Measurements from ENCODE around the gene GLIS1.

Gene GLIS1

DNA sequence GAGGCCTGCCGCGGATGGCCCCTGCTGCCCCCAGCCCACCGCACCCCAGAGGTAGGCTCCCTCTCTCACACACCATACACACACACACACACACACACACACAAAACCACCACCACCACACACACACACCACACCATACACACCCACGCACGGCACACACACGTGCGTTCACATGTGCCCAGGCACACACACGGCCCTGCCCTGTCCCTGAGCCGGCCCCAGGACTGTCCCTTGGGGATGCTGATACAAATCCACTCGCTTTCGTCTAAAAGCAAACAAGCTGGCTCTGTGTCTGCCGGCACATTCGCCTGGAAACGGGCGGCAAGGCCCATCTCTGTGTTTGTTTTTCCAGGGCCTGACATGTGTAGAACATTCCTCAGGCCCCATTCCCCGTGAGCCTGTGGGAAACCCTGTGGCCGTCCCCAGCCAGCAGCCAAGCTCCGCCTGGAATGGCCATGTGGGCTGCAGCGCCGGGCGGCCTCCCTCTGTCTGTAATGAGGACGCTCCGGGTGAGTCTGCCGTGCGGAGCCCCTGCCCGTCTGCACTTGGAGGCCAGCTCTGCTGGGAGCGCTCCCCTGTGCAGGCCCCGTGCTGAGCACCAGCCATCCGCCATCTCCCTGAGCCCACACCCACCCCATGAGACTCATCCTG lies 212.4 kb downstream of the GLIS1 start:
- H3K36me3 Mint-ChIP-seq, result no peaks in the 10 kb centered on the region
- no peaks in the 10 kb centered on the region for H3K4me1 Mint-ChIP-seq
- H3K27me3 Mint-ChIP-seq, result peaks cover under 1% of the 10 kb centered on the region
- DNase-seq, result no peak
- no peak overlapping the region for H3K27ac Mint-ChIP-seq
- H3K4me3 Mint-ChIP-seq, result no peak overlapping the region
- no peaks in the 10 kb centered on the region for H3K9me3 Mint-ChIP-seq
- CTCF ChIA-PET, result no interaction called here

DNA sequence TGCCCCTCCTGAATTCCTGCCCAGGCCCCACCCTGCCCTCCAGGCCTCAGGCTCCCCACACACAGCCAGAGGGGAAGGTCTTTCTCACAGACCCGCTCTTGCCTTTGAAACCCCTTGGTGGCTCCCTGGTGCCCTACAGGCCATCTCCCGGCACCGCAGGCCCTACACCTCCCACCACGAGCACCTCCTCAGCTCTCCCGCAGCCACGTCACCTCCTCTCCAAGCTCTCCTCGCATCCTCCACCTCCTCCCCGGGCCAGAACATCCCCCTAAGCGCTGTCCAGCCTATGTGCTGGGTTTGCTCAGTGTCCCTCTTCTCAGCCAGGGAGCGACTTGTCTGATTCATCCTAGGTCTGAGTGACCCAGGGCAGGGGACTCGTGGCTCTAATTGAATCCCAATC lies 213.4 kb downstream of the GLIS1 start:
- H3K36me3 Mint-ChIP-seq, result no peaks in the 10 kb centered on the region
- H3K27ac Mint-ChIP-seq, result no peak overlapping the region

DNA sequence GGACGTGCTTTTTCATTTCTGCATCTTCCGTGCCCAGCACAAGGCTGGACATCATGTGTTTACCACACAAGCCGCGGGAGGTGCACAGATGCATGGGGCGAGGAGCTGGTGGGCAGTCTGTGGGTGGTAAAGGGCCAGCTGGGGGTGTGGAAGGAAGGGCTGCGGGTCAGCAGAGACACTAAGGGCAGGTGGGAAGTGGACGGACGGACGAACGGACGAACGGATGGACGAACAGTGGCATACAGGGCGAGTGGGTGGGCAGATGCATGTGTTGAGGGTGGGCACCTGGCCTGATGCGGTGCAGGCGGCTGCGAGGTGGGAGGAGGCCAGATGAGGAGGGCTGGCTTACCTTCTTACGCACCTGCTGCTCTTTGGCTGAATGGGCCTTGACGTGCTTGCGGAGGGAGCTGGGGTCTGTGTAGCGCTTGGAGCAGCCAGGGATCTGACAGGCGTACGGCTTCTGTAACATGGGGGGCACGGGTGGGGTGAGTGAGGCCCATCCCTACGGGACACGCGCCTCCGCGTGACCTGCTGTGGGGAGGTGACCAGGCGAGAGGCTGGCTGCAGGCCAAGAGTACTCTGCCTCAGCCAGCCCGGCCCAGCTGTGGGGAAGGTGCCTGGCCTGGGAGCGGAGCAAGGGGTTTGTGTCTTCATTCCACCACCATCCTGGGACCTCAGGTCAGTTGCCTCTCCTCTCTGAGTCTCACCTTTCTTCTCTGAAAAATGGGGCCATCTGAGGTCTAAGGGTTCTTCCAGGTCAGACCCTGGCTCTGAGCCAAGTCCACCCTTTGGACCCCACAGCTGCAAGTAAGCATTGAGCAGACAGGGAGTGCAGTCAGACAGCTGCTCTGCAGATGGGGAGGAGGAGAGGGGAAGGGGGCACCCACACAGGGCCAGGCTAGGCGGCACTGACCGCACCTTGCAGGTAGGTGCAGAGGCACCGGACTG lies 214.3 kb downstream of the GLIS1 start:
- no peak overlapping the region for H3K27ac Mint-ChIP-seq
- DNase-seq, result no peak
- no peaks in the 10 kb centered on the region for H3K4me1 Mint-ChIP-seq
- no peaks in the 10 kb centered on the region for H3K9me3 Mint-ChIP-seq
- no peaks in the 10 kb centered on the region for H3K36me3 Mint-ChIP-seq
- CTCF ChIA-PET, result no interaction called here
- H3K4me3 Mint-ChIP-seq, result no peak overlapping the region
- H3K27me3 Mint-ChIP-seq, result no peaks in the 10 kb centered on the region

More for the DNA sequence above, 213.4 kb downstream of the GLIS1 start:
- no peaks in the 10 kb centered on the region for H3K4me1 Mint-ChIP-seq
- H3K27me3 Mint-ChIP-seq, result no peaks in the 10 kb centered on the region
- no peak overlapping the region for H3K4me3 Mint-ChIP-seq
- no peak for DNase-seq
- no peaks in the 10 kb centered on the region for H3K9me3 Mint-ChIP-seq
- CTCF ChIA-PET, result no interaction called here

DNA sequence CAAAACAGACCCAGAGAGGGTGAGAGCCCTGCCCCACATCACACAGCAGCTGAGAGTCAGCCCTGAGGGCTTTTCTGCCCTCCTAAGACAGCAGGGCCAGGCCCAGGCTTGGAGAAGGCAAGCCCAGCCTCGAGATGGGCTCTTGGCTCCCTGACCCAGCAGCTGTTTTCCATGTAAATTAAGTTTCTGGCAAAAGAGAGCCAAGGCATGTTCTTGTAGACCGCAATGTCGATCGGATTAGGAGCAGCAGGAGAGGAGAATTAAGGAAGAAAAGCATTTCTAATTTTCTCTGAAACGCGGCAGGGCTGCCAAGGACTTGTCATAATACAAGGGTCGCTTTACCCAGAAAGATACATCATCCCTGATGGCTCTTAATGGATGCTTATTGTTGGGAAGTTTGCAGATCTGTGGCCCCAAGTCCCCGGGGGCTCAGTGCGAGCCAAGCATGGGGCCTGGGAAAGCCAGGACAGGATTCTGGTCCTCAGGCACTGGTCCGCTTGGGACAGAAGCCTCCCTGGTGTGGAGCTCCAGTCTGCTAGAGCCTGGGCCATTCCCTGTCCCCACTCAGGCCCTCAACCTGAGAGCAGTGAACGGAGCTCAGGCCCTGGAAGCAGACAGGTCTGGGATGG lies 216.9 kb downstream of the GLIS1 start:
- no peaks in the 10 kb centered on the region for H3K27me3 Mint-ChIP-seq
- no peak overlapping the region for H3K27ac Mint-ChIP-seq
- CTCF ChIA-PET, result no interaction called here
- no peaks in the 10 kb centered on the region for H3K4me1 Mint-ChIP-seq
- H3K36me3 Mint-ChIP-seq, result no peaks in the 10 kb centered on the region
- DNase-seq, result no peak
- H3K9me3 Mint-ChIP-seq, result no peaks in the 10 kb centered on the region
- H3K4me3 Mint-ChIP-seq, result no peak overlapping the region

DNA sequence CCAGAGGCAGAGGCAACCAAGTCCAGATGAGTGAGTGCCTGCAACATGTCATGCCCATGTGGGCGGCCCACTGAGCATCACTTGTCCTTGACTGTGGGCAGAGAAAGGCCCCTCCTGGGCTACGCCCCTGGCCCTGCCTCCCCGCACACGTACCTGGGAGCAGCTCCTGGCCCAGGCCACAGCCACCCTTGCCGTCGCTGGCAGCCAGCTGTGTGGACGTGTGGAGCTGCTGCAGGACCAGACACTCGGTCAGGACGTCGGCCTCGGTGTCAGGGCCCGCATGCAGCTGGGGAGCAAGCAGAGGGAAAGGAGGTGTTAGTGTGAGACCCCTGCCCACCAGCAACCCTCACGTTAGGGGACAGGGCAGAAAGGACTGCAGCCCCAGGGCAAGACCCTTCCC lies 218.5 kb downstream of the GLIS1 start:
- CTCF ChIA-PET, result no interaction called here
- no peak overlapping the region for H3K27ac Mint-ChIP-seq
- DNase-seq, result no peak
- H3K4me1 Mint-ChIP-seq, result no peaks in the 10 kb centered on the region
- H3K4me3 Mint-ChIP-seq, result no peak overlapping the region
- H3K9me3 Mint-ChIP-seq, result no peaks in the 10 kb centered on the region
- H3K27me3 Mint-ChIP-seq, result no peaks in the 10 kb centered on the region
- H3K36me3 Mint-ChIP-seq, result no peaks in the 10 kb centered on the region

DNA sequence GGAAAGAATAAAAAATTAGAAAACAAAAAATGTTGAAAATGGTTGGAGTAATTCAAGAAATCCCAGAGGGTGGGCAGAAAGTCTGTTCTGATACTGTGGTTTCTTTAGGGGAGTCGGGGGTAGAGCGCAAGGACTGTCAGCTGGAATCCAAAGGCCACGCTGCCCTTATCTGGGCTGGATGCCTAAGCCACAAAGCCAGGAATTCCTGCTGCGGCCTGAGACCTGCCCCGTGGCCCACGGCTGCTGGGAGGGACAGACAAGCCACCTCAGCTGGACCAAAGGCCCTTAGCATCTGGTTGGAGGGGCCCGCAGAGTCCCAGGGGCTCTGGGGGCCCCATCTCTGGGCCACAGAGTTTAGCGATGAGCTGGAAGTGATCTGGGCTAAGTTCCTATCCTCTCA lies 219.5 kb downstream of the GLIS1 start:
- no peaks in the 10 kb centered on the region for H3K36me3 Mint-ChIP-seq
- no peaks in the 10 kb centered on the region for H3K27me3 Mint-ChIP-seq
- H3K9me3 Mint-ChIP-seq, result no peaks in the 10 kb centered on the region
- DNase-seq, result no peak
- CTCF ChIA-PET, result no interaction called here
- no peak overlapping the region for H3K4me3 Mint-ChIP-seq
- no peaks in the 10 kb centered on the region for H3K4me1 Mint-ChIP-seq
- H3K27ac Mint-ChIP-seq, result no peak overlapping the region

DNA sequence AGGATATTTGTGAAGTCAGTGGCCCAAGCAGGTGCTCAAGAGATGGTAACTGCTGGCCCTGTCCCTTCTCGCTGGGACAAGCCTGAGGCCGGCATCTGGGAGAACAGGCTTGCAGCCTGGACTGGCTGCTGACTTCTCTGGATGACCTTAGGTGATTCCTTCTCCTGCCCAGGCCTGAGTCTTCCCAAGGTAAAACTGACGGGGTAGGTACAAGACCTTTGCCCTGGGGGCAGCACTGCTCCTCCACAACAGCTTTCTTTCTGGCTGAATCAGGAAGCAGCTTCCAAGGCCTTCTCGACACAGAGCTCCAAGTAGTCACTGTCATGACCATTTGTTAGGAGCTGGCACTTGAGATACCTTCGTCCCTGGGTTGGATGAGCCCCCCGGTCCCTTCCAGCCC lies 220.2 kb downstream of the GLIS1 start:
- no peaks in the 10 kb centered on the region for H3K36me3 Mint-ChIP-seq
- H3K4me3 Mint-ChIP-seq, result no peak overlapping the region
- CTCF ChIA-PET, result no interaction called here
- H3K4me1 Mint-ChIP-seq, result no peaks in the 10 kb centered on the region
- no peaks in the 10 kb centered on the region for H3K27me3 Mint-ChIP-seq
- no peak for DNase-seq
- H3K27ac Mint-ChIP-seq, result no peak overlapping the region
- no peaks in the 10 kb centered on the region for H3K9me3 Mint-ChIP-seq

DNA sequence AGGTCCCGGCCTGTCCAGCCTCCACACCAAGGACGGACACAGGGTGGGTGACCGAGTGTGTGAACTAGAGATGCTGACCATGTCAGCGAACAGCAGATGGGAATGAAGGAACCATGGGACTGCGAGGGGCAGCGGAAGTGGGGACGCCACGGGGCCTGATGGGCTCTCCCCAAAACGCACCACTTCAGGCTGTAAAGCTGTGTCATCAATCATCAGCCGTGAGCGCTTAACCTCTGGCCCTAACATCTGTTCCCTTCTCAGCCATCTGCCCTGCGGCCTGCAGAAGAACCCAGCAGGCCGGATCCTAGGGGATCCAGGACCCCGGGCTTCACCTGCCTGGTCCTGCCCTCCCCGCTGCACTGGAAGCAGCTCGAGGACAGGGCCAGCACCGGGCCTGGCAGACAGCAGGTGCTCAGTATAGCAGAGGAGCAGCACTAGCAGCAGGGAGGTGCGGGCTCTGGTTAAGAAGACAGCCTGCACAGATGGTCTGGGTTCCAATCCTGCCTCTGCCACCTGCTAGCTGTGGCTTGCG lies 221.1 kb downstream of the GLIS1 start:
- H3K36me3 Mint-ChIP-seq, result no peaks in the 10 kb centered on the region
- no peak for DNase-seq
- no peaks in the 10 kb centered on the region for H3K4me1 Mint-ChIP-seq
- no peaks in the 10 kb centered on the region for H3K27me3 Mint-ChIP-seq
- H3K27ac Mint-ChIP-seq, result no peak overlapping the region
- no peak overlapping the region for H3K4me3 Mint-ChIP-seq
- CTCF ChIA-PET, result no interaction called here
- H3K9me3 Mint-ChIP-seq, result no peaks in the 10 kb centered on the region

DNA sequence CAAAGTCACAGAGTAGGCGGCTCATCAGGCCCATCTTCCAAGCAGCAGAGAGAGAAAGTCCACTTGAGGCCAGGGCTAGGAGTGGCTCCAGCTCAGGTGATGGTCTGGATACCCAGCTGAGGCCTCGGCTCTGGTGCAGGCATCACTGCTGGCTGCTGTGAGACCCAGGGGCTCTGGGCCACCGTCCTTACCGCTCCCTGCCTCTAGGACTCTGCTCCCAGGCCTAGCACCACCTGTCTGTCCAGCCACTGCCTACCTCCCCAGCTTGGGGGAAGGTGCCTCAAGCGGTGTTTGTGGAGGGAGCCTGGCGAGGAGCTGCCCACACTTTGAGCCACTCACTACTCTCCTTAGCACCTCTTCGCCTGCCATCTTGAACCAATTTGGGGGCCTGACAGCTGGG lies 221.9 kb downstream of the GLIS1 start:
- DNase-seq, result no peak
- no peaks in the 10 kb centered on the region for H3K4me1 Mint-ChIP-seq

DNA sequence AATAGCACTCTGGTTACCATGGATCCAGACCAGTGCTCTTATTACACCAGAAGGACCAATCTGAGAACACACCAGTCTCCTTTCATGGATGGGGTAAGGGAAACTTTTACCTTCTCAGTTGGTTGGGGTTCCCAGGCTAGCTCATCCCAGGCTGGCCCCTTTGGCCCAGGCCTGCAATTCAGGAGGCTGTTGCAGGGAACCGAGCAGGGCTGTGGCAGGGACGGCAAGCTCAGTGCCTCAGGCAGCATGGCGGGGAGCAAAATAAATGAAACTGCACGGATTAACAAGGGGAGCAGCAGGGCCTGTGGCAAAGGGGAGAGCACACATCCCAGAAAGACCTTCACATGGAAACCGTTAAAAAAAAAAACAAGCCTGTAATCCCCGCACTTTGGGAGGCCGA lies 222.8 kb downstream of the GLIS1 start:
- no peak for DNase-seq
- CTCF ChIA-PET, result no interaction called here
- H3K9me3 Mint-ChIP-seq, result no peaks in the 10 kb centered on the region
- H3K4me3 Mint-ChIP-seq, result no peak overlapping the region
- H3K27me3 Mint-ChIP-seq, result no peaks in the 10 kb centered on the region
- no peaks in the 10 kb centered on the region for H3K36me3 Mint-ChIP-seq
- peak overlapping the region; percentile 45 for H3K27ac Mint-ChIP-seq
- H3K4me1 Mint-ChIP-seq, result no peaks in the 10 kb centered on the region

More for the DNA sequence above, 221.9 kb downstream of the GLIS1 start:
- Mint-ChIP-seq H3K9me3 (no peaks in the 10 kb centered on the region), H3K4me3 (no peak overlapping the region), H3K36me3 (no peaks in the 10 kb centered on the region), H3K27me3 (no peaks in the 10 kb centered on the region), H3K27ac (no peak overlapping the region)
- CTCF ChIA-PET, result no interaction called here

DNA sequence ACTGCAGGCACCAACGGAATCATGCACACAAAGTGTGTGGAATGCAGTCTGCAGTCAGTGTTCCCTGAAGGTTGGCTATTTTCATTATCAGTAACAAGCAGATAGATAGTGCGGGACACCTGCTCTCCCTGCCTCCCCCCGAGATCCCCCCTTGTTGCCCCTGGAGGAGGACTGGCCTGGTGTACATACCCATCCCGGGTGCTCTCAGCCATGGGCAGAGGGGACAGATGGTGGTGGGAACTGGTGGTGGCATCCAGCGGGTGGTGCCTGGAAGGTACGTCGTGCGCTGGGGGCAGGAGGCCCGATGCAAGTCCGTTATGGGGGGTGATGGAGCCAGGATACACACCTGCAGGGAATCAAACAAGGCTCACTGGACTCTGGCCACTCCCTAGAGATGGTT lies 224.5 kb downstream of the GLIS1 start:
- CTCF ChIA-PET, result no interaction called here
- Mint-ChIP-seq H3K9me3 (no peaks in the 10 kb centered on the region), H3K4me1 (no peaks in the 10 kb centered on the region), H3K36me3 (no peaks in the 10 kb centered on the region), H3K4me3 (no peak overlapping the region), H3K27me3 (peaks cover 2% of the 10 kb centered on the region), H3K27ac (no peak overlapping the region)
- DNase-seq, result no peak

DNA sequence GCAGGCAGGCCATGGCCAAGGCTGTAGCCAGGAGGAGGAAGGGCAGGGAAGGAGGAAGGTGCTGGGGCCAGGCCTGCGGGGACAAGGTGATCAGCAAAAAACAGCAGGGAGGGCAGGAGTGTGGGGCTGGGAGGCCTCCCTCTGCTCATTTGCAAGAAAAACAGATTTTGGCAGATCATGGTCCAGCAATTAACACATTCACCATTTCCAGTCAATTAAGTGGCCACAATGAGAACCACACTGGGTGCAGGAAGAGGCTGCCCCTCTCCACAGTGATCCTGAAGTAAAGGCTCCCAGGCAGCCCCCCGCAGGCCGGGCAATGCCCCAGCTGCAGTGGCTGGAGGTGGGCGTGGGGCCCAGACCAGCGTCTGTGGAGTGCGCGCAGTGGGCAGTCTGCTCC lies 225.1 kb downstream of the GLIS1 start:
- Mint-ChIP-seq H3K36me3 (no peaks in the 10 kb centered on the region), H3K4me3 (no peak overlapping the region), H3K27me3 (peaks cover 4% of the 10 kb centered on the region), H3K27ac (no peak overlapping the region), H3K4me1 (no peaks in the 10 kb centered on the region), H3K9me3 (no peaks in the 10 kb centered on the region)
- CTCF ChIA-PET, result no interaction called here
- DNase-seq, result no peak

DNA sequence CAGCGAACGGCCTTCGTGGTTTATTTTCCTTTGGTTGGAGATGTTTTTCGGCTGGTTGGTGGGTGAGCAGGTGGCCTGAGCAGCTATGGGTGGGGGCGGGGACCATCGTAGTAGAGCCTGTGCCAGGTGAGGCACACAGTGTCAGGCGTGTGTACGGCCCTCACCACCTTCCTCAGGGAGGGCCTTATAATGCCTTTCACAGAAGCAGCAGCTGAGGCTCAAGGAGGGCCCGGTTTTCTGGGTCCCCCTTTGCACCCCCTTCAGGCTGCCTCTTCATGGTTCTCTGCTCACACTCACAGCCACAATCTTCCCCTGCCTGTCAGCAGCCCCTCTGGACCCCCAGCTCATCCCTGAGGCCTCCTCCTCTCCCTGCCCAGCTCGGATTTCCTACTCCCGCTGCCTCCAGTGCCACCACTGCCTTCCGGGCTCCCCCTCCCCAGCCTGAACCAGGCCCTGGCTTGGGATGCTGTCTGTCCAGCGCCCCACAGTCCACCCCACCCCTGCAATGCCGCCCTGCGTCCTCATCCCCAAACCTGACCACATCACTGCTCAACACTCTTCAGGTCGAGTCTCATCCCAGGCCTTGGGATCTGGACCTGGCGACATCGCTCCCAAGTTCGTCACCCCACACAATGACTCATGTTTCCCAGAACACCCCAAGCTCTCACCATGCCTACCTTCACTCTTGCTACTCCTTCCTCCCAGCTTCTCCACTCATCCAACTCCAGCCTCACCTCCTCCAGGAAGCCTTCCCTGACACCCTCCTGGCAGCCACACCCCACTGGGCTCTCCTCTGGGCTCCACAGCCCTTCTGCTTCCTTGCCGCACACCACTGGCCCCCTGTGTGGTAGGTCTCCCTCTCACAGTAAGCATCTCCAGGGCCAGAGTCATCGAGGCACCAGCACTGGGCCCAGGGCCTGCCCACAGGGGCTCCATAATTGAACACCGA lies 225.9 kb downstream of the GLIS1 start:
- no peak overlapping the region for H3K27ac Mint-ChIP-seq
- DNase-seq, result no peak
- no peak overlapping the region for H3K4me3 Mint-ChIP-seq
- no peaks in the 10 kb centered on the region for H3K36me3 Mint-ChIP-seq
- no peaks in the 10 kb centered on the region for H3K4me1 Mint-ChIP-seq
- CTCF ChIA-PET, result no interaction called here
- peaks cover 4% of the 10 kb centered on the region for H3K27me3 Mint-ChIP-seq
- no peaks in the 10 kb centered on the region for H3K9me3 Mint-ChIP-seq

Measured in activated naive CD4-positive, alpha-beta T cell treated with anti-CD3 and anti-CD28 coated beads, Interleukin-2, amount 10 ng/mL, durations not matched to agents 7 days and 5 days (primary cell).